Suprapubic skin (tissue), 4 donors: Measurements from ENCODE around the gene RMDN2. TPM values are rescaled to one million over a fixed set of nuclear protein-coding genes. Genes with fewer than 3 reads are reported as not detected.
"Not testable (repeated sequence)": the region's sequence is repeated elsewhere in the genome, so short reads cannot be mapped to it uniquely, and the experiment has no call there.

Experiments
- DNase-seq, 2 donors: peaks; one replicate each; pipeline ENCODE4 v3.0.0-alpha.2; 2019; ENCODE audit warnings: low spot score in 2 of 2
- H3K27ac ChIP-seq: fragments of 200-600 bp; sonication (generic); one replicate; pipeline ENCODE4 v1.5.1; 2019
- H3K27me3 ChIP-seq: fragments of 200-600 bp; sonication (generic); one replicate; pipeline ENCODE4 v1.5.1; 2019
- H3K36me3 ChIP-seq: fragments of 200-600 bp; sonication (generic); one replicate; pipeline ENCODE4 v1.5.1; 2019
- H3K4me1 ChIP-seq: fragments of 200-600 bp; sonication (generic); one replicate; pipeline ENCODE4 v1.5.1; 2019
- H3K4me3 ChIP-seq: fragments of 200-600 bp; sonication (generic); one replicate; pipeline ENCODE4 v1.5.1; 2019; ENCODE audit warnings: mild to moderate bottlenecking
- H3K9me3 ChIP-seq: fragments of 200-600 bp; sonication (generic); one replicate; pipeline ENCODE4 v1.5.1; 2019
- EP300 ChIP-seq: sonication (generic); formaldehyde crosslinking; IDR thresholded peaks from one replicate; pipeline ENCODE4 v1.6.1; 2017; ENCODE audit warnings: antibody characterized with exemption
- POLR2A ChIP-seq, 2 donors: fragments of 450-650 bp; IDR thresholded peaks; one replicate each; pipeline ENCODE4 v1.6.1; 2017; ENCODE audit warnings: antibody characterized with exemption in 2 of 2, mild to moderate bottlenecking in 2 of 2, moderate library complexity in 2 of 2
- POLR2AphosphoS5 ChIP-seq, 3 donors: sonication (generic); formaldehyde crosslinking; IDR thresholded peaks; one replicate each; pipeline ENCODE4 v1.6.1; 2017; ENCODE audit warnings: antibody characterized with exemption in 3 of 3
- WGBS: methylation state at CpG from one replicate; pipeline ENCODE4 v1.1.5; 2018; 5-methylcytosine and 5-hydroxymethylcytosine counted together
- total RNA-seq, 4 donors: library from RNA; depleted of rRNA; stranded (reverse); fragments of >200 nt; gene quantifications; one replicate each; pipeline ENCODE4 v1.1.0, GENCODE V29; 2016
- TF ChIP-seq, protein P1 (sequence below), 2 donors: fragments of 200-600 bp in 1 of 2; fragments of 450-650 bp in 1 of 2; sonication (generic) in 1 of 2; IDR thresholded peaks; one replicate each; pipeline ENCODE4 v1.5.1; 2016 to 2019; ENCODE audit warnings: antibody characterized with exemption in 2 of 2, mild to moderate bottlenecking in 1 of 2, moderate library complexity in 1 of 2

The RMDN2 gene
- total RNA-seq, 4 donors from 2014 or later, result 4.1 to 6.3 (median 5.0) TPM

- no peak for TF ChIP-seq POLR2AphosphoS5 (IDR thresholded peaks at IDR 0.05)
- no peak for TF ChIP-seq POLR2A (IDR thresholded peaks at IDR 0.05)
- H3K27ac ChIP-seq, result no peak overlapping the region
- no peaks in the 10 kb centered on the region for H3K9me3 ChIP-seq
- H3K4me3 ChIP-seq, result no peak overlapping the region
- WGBS, result 87% methylated on average over 1 of the region's 1 CpG
- no peaks in the 10 kb centered on the region for H3K36me3 ChIP-seq
- no peaks in the 10 kb centered on the region for H3K27me3 ChIP-seq
- DNase-seq, result no peak
- H3K4me1 ChIP-seq, result no peaks in the 10 kb centered on the region
Observed at GRCh38 chr2:38016219-38016618, 91.1 kb downstream of the RMDN2 start.

DNA sequence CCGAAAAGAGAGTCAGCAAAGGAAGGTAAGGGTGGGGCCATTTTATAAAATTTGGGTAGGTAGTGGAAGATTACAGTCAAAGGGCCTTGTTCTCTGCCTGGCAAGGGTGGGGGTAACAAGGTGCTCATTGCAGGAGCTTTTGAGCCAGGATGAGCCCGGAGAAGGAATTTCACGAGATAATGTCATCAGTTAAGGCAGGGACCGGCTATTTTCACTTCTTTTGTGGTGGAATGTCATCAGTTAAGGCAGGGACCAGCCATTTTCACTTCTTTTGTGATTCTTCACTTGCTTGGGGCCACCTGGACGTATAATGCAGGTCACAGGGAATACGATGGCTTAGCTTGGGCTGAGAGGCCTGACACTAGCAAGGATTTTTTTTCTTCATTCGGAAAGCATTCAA is 92.7 kb downstream of the RMDN2 start:
- TF ChIP-seq, protein P1, sequence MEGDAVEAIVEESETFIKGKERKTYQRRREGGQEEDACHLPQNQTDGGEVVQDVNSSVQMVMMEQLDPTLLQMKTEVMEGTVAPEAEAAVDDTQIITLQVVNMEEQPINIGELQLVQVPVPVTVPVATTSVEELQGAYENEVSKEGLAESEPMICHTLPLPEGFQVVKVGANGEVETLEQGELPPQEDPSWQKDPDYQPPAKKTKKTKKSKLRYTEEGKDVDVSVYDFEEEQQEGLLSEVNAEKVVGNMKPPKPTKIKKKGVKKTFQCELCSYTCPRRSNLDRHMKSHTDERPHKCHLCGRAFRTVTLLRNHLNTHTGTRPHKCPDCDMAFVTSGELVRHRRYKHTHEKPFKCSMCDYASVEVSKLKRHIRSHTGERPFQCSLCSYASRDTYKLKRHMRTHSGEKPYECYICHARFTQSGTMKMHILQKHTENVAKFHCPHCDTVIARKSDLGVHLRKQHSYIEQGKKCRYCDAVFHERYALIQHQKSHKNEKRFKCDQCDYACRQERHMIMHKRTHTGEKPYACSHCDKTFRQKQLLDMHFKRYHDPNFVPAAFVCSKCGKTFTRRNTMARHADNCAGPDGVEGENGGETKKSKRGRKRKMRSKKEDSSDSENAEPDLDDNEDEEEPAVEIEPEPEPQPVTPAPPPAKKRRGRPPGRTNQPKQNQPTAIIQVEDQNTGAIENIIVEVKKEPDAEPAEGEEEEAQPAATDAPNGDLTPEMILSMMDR (IDR thresholded peaks at IDR 0.05), result no peak
- TF ChIP-seq POLR2A (IDR thresholded peaks at IDR 0.05) (no peak), EP300 (no peak), POLR2AphosphoS5 (IDR thresholded peaks at IDR 0.05) (no peak)

DNA sequence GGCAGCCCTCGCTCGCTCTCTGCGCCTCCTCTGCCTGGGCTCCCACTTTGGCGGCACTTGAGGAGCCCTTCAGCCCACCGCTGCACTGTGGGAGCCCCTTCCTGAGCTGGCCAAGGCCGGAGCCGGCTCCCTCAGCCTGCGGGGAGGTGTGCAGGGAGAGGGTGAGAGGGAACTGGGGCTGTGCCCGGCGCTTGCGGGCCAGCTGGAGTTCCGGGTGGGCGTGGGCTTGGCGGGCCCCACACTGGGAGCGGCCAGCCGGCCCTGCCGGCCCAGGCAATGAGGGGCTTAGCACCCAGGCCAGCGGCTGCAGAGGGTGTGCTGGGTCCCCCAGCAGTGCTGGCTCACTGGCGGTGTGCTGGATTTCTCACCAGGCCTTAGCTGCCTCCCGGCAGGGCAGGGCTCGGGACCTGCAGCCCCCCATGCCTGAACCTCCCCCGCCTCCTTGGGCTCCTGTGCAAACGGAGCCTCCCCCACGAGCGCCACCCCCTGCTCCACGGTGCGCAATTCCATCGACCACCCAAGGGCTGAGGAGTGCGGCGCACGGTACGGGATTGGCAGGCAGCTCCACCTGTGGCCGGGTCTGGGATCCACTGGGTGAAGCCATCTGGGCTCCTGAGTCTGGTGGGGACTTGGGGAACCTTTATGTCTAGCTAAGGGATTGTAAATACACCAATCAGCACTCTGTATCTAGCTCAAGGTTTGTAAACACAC is 95.4 kb downstream of the RMDN2 start:
- not testable (repeated sequence) for H3K4me1 ChIP-seq, H3K4me3 ChIP-seq, H3K27me3 ChIP-seq, H3K9me3 ChIP-seq, DNase-seq, H3K36me3 ChIP-seq, H3K27ac ChIP-seq
- 96% methylated on average over 9 of the region's 33 CpGs for WGBS

More for the DNA sequence above, 92.7 kb downstream of the RMDN2 start:
- Histone ChIP-seq H3K27me3 (no peaks in the 10 kb centered on the region), H3K4me1 (no peaks in the 10 kb centered on the region), H3K4me3 (no peak overlapping the region), H3K36me3 (no peaks in the 10 kb centered on the region), H3K27ac (no peak overlapping the region), H3K9me3 (no peaks in the 10 kb centered on the region)
- WGBS, result 87% methylated on average over 7 of the region's 7 CpGs
- DNase-seq, result no peak

GRCh38 chr2:38021589-38021988 is 96.5 kb downstream of the RMDN2 start:
- no peaks in the 10 kb centered on the region for H3K9me3 ChIP-seq
- H3K36me3 ChIP-seq, result no peaks in the 10 kb centered on the region
- WGBS, result 92% methylated on average over 9 of the region's 9 CpGs
- no peak overlapping the region for H3K4me3 ChIP-seq
- H3K4me1 ChIP-seq, result no peaks in the 10 kb centered on the region
- DNase-seq, result no peak
- no peak for TF ChIP-seq POLR2A (IDR thresholded peaks at IDR 0.05)
- no peak for TF ChIP-seq EP300
- TF ChIP-seq, protein P1 (IDR thresholded peaks at IDR 0.05), result no peak
- no peak for TF ChIP-seq POLR2AphosphoS5 (IDR thresholded peaks at IDR 0.05)
- no peak overlapping the region for H3K27ac ChIP-seq
- H3K27me3 ChIP-seq, result no peaks in the 10 kb centered on the region

- DNase-seq, result no peak
- TF ChIP-seq POLR2A (IDR thresholded peaks at IDR 0.05) (no peak), POLR2AphosphoS5 (IDR thresholded peaks at IDR 0.05) (no peak), EP300 (no peak)
- TF ChIP-seq, protein P1 (IDR thresholded peaks at IDR 0.05), result no peak
- H3K9me3 ChIP-seq, result no peaks in the 10 kb centered on the region
- 65% methylated on average over 2 of the region's 2 CpGs for WGBS
- no peaks in the 10 kb centered on the region for H3K4me1 ChIP-seq
- no peak overlapping the region for H3K27ac ChIP-seq
- H3K36me3 ChIP-seq, result no peaks in the 10 kb centered on the region
- H3K4me3 ChIP-seq, result no peak overlapping the region
- H3K27me3 ChIP-seq, result no peaks in the 10 kb centered on the region
Observed at GRCh38 chr2:38026846-38027245, 101.8 kb downstream of the RMDN2 start.

GRCh38 chr2:38028829-38029228 is 103.7 kb downstream of the RMDN2 start:
- TF ChIP-seq, protein P1 (IDR thresholded peaks at IDR 0.05), result no peak
- no peak for TF ChIP-seq EP300
- H3K27me3 ChIP-seq, result no peaks in the 10 kb centered on the region
- DNase-seq, result no peak
- H3K4me1 ChIP-seq, result no peaks in the 10 kb centered on the region
- no peak overlapping the region for H3K4me3 ChIP-seq
- H3K27ac ChIP-seq, result no peak overlapping the region
- no peaks in the 10 kb centered on the region for H3K36me3 ChIP-seq
- no peaks in the 10 kb centered on the region for H3K9me3 ChIP-seq
- WGBS, result 94% methylated on average over 4 of the region's 4 CpGs
